A673 (cell line): Measurements from ENCODE around the gene RAB11FIP3. TPM values are rescaled to one million over a fixed set of nuclear protein-coding genes. Genes with fewer than 3 reads are reported as not detected.

Experiments
- BruUV-seq: library from RNA; stranded (reverse); fragments of 400-500 nt; replicated peaks from 2 replicates; lab custom pipeline; 2021; lab: Mats Ljungman, UMichigan
- CTCF ChIA-PET: fragments of 300-600 bp; sonication (Branson Sonifier 250); formaldehyde crosslinking; loops from one replicate; lab custom pipeline; 2022; ENCODE audit warnings: antibody characterized with exemption; lab: Charles Lee
- POLR2A ChIA-PET: fragments of 300-600 bp; sonication (Branson Sonifier 250); formaldehyde crosslinking; loops from one replicate; lab custom pipeline; 2022; ENCODE audit warnings: antibody characterized with exemption; ENCODE audit not compliant: low non-redundant PET; lab: Charles Lee
- DNase-seq: peaks from one replicate; pipeline ENCODE4 v3.0.0-alpha.2; 2015; ENCODE audit warnings: low spot score
- H3K27ac ChIP-seq: fragments of 200-600 bp; sonication (generic); 2 replicates; pipeline ENCODE4 v1.5.1; 2016; ENCODE audit warnings: mixed run types, low read depth, mild to moderate bottlenecking, mixed read lengths, antibody characterized with exemption, low read length; ENCODE audit not compliant: poor library complexity, severe bottlenecking
- H3K27me3 ChIP-seq: fragments of 200-600 bp; sonication (generic); replicated peaks from 2 replicates; pipeline ENCODE4 v1.6.1; 2017; ENCODE audit warnings: mixed run types, low read depth, mild to moderate bottlenecking, mixed read lengths, antibody characterized with exemption, low read length; ENCODE audit not compliant: insufficient read depth, poor library complexity
- H3K36me3 ChIP-seq: fragments of 200-600 bp; sonication (generic); 2 replicates; pipeline ENCODE4 v1.6.1; 2016; ENCODE audit warnings: mixed run types, mild to moderate bottlenecking, mixed read lengths, antibody characterized with exemption, low read length; ENCODE audit not compliant: insufficient read depth, poor library complexity, severe bottlenecking
- H3K4me1 ChIP-seq: fragments of 200-600 bp; sonication (generic); 2 replicates; pipeline ENCODE4 v1.6.1; 2017; ENCODE audit warnings: mixed run types, mild to moderate bottlenecking, mixed read lengths, antibody characterized with exemption, low read length; ENCODE audit not compliant: insufficient read depth, poor library complexity, severe bottlenecking
- H3K4me3 ChIP-seq: fragments of 200-600 bp; sonication (generic); 2 replicates; pipeline ENCODE4 v1.5.1; 2016; ENCODE audit warnings: low read depth, mixed run types, mild to moderate bottlenecking, mixed read lengths, low read length; ENCODE audit not compliant: poor library complexity, severe bottlenecking
- H3K9me3 ChIP-seq: fragments of 200-600 bp; sonication (generic); 2 replicates; pipeline ENCODE4 v1.6.1; 2016; ENCODE audit warnings: mixed run types, low read depth, mild to moderate bottlenecking, mixed read lengths, antibody characterized with exemption, low read length; ENCODE audit not compliant: poor library complexity, severe bottlenecking
- EZH2 ChIP-seq: fragments of 200-600 bp; sonication (generic); IDR thresholded peaks from 2 replicates; pipeline ENCODE4 v1.6.1; 2017; ENCODE audit warnings: borderline replicate concordance, low read depth, mild to moderate bottlenecking, mixed read lengths, antibody characterized with exemption, low read length; ENCODE audit not compliant: poor library complexity, severe bottlenecking
- intact Hi-C: fragments of 100-400 bp; cut with micrococcal nuclease; formaldehyde crosslinking; loops from one replicate; pipeline ENCODE4 v1.10.0; 2022; ENCODE audit not compliant: unreplicated experiment
- total RNA-seq: library from RNA; stranded (reverse); gene quantifications from 2 replicates; pipeline ENCODE4 v1.2.3, GENCODE V29; 2021
- TF ChIP-seq, protein P1 (sequence below): fragments of 300-800, 200-600 bp; sonication (generic); conservative IDR thresholded peaks from 2 replicates; pipeline ENCODE4 v1.5.1; 2017; ENCODE audit warnings: low read depth, mild to moderate bottlenecking, antibody characterized with exemption, low read length, moderate library complexity, mixed read lengths

RAB11FIP3 gene
- total RNA-seq, 1 experiment from 2014 or later: 44.8 TPM

DNA sequence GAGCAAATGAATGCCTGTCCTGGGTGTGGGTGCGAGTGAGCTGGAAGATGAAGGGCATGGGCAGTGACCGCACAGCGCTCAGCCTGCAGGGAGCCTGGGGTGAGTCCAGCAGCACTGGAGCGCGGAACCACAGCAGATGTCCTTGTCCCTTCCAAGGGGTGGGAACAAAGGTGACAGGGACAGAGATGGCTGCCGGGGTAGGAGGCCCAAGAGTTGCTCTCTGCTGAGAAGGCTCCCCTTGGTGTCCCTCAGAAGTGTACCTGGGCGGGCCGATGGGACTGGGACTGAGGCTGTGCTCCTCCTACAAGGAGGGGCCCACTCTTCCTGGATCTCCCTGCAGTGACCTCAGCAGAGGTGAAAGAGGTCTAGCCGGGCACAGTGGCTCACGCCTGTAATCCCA, 36.1 kb upstream of the RAB11FIP3 start:
- Histone ChIP-seq H3K36me3 (no peaks in the 10 kb centered on the region), H3K4me1 (no peaks in the 10 kb centered on the region), H3K4me3 (no peak overlapping the region), H3K27me3 (no peaks in the 10 kb centered on the region), H3K9me3 (no peaks in the 10 kb centered on the region), H3K27ac (no peak overlapping the region)
- POLR2A ChIA-PET: no interaction called here
- no peak for DNase-seq
- intact Hi-C loops: no loop called here
- TF ChIP-seq, protein P1, sequence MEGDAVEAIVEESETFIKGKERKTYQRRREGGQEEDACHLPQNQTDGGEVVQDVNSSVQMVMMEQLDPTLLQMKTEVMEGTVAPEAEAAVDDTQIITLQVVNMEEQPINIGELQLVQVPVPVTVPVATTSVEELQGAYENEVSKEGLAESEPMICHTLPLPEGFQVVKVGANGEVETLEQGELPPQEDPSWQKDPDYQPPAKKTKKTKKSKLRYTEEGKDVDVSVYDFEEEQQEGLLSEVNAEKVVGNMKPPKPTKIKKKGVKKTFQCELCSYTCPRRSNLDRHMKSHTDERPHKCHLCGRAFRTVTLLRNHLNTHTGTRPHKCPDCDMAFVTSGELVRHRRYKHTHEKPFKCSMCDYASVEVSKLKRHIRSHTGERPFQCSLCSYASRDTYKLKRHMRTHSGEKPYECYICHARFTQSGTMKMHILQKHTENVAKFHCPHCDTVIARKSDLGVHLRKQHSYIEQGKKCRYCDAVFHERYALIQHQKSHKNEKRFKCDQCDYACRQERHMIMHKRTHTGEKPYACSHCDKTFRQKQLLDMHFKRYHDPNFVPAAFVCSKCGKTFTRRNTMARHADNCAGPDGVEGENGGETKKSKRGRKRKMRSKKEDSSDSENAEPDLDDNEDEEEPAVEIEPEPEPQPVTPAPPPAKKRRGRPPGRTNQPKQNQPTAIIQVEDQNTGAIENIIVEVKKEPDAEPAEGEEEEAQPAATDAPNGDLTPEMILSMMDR: no peak
- no peak for TF ChIP-seq EZH2
- CTCF ChIA-PET: interaction anchor here (0.6 kb wide), 1 partner anchor 48 kb away, joined by 5 read pairs; no protein-coding TSS in a partner anchor
- BruUV-seq: no TSS peak

GRCh38 chr16:391885-392335, 33.5 kb upstream of the RAB11FIP3 start:
- POLR2A ChIA-PET: no interaction called here
- DNase-seq: peak; percentile 84
- CTCF ChIA-PET: interaction anchor here (0.6 to 1.0 kb wide), 3 partner anchors 96 to 320 kb away, joined by 3 to 7 read pairs (median 6); no protein-coding TSS in a partner anchor
- Histone ChIP-seq H3K4me3 (no peak overlapping the region), H3K27ac (no peak overlapping the region), H3K4me1 (no peaks in the 10 kb centered on the region), H3K36me3 (no peaks in the 10 kb centered on the region), H3K27me3 (no peaks in the 10 kb centered on the region), H3K9me3 (no peaks in the 10 kb centered on the region)
- TF ChIP-seq, protein P1: peak; percentile 94
- no peak for TF ChIP-seq EZH2
- intact Hi-C loops: loop anchor here (5.0 kb wide), 1 partner anchor 295 kb away; no protein-coding TSS in a partner anchor
- no TSS peak for BruUV-seq

DNA sequence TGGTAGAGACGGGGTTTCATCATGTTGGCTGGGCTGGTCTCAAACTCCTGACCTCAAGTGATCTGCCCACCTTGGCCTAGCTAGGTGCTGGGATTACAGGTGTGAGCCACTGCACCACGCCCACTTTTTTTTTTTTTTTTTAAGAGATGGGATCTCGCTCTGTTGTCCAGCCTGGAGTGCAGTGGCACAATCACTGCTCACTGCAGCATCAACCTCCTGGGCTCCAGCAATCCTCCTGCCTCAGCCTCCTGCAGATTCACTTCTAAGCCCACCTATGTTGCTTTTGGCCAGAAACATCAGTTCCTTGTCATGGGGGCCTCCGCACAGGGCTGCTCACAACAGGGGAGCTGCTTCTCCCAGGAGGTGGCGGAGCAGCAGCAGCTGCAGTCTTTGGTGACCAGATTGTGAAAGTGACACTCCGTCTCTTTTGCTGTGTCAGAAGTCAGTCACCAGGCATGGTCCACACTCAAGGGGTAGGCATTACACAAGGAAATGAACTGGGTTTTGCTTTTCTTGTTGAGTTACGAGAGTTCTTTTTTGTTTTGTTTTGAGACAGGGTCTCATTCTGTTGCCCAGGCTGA, 32.9 kb upstream of the RAB11FIP3 start:
- Histone ChIP-seq H3K4me3 (no peak overlapping the region), H3K4me1 (no peaks in the 10 kb centered on the region), H3K36me3 (no peaks in the 10 kb centered on the region), H3K27me3 (no peaks in the 10 kb centered on the region), H3K27ac (no peak overlapping the region), H3K9me3 (no peaks in the 10 kb centered on the region)
- no peak for TF ChIP-seq EZH2
- TF ChIP-seq, protein P1: no peak
- ChIA-PET CTCF (interaction anchor here (0.6 to 1.0 kb wide), 4 partner anchors 95 to 320 kb away, joined by 3 to 9 read pairs (median 6); no protein-coding TSS in a partner anchor), POLR2A (no interaction called here)
- BruUV-seq: no TSS peak
- DNase-seq: no peak
- intact Hi-C loops: loop anchor here (5.0 kb wide), 1 partner anchor 295 kb away; no protein-coding TSS in a partner anchor
